HG03060 (cell line): ENCODE measurements around the gene POU4F3.

Experiments used
- ATAC-seq: cut with Tn5 transposase; IDR thresholded peaks from one replicate; pipeline ENCODE4 v1.9.1; 2021; ENCODE audit warnings: low read depth, moderate number of reproducible peaks; ENCODE audit not compliant: unreplicated experiment

The POU4F3 gene

GRCh38 chr5:146339715-146340259 is 1.1 kb downstream of the POU4F3 start:
- ATAC-seq: no peak

- no peak for ATAC-seq
These were observed 1.8 kb downstream of the POU4F3 start for GRCh38 chr5:146340260-146341081.

DNA sequence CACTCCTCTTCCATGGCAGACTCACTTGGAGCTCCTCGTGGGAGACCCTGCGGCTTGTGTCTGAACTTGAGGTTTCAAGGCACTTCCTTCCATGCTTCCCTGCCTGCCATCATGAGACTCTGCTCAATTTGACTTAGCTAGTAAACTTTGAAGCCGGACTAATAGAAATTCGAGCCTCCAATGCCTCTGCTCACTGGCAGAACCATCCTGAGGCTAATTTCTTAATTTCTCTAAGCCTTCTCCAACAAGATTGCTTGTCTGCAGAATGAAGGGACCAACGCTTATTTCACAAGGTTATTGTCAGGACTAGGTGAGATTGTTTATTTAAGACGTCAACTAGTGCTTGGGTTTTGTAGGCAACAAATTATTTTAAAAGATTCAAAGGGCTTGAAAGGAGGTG is 3.2 kb downstream of the POU4F3 start:
- ATAC-seq: no peak

GRCh38 chr5:146342519-146342881 is 3.9 kb downstream of the POU4F3 start:
- ATAC-seq: no peak

GRCh38 chr5:146342882-146343865 is 4.5 kb downstream of the POU4F3 start:
- no peak for ATAC-seq

GRCh38 chr5:146344155-146345118 is 5.8 kb downstream of the POU4F3 start:
- ATAC-seq: no peak

DNA sequence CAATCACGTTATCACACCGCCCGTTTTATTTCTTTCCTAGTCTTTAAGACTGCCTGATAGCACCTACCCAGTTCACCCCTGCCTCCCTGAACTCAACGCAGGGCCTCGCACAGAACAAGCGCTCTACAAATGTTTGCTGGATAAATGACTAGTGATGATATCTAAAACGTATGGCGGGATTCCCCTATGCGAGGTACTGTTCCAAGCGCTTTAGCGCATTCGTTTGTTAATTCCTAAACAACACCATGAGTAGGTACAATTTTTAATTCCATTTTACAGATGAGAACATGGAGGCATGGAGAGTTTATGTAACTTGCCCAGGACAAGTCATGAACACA is 6.6 kb downstream of the POU4F3 start:
- no peak for ATAC-seq

- ATAC-seq: no peak
These were observed 7.1 kb downstream of the POU4F3 start for GRCh38 chr5:146345578-146346366.

DNA sequence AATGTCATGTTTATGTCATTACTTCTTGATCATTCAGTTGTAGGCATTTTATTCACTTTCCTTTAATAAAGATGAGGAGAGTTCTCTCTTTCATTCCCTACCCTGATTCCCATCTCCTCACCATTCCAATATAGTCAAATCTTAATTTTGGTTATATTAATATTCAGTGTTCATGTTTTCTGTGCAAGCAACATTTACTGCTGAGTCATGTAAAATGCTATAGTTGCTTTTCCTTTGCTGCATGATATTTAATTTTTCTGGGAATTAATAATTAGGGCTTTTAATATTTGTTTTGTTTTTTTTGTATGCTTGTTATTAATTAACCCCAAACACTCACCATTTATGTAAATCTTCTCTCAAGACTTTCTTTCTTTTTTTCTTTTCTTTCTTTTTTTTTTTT is 18.5 kb downstream of the POU4F3 start:
- no peak for ATAC-seq

DNA sequence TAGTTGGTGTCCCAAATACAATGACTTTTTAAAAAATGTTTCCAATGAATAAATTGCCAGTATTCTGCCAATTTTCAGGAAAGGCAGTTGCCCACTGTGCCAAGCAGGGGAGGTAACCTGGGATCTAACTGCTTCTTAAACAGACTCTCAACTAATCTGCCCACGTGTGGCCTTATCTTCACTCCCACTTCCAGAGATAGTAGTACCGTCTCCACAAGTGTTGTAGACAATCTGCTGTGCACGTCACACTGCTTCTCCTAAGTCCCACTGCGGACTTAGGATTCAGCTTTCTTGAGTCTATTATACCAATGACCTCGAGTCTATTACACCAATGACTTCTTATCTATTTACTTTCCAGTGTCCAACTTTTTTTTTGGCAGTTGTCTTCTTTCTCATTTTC is 21.2 kb downstream of the POU4F3 start:
- ATAC-seq: no peak

- ATAC-seq: no peak
These were observed 24.7 kb downstream of the POU4F3 start for GRCh38 chr5:146363161-146363874.

DNA sequence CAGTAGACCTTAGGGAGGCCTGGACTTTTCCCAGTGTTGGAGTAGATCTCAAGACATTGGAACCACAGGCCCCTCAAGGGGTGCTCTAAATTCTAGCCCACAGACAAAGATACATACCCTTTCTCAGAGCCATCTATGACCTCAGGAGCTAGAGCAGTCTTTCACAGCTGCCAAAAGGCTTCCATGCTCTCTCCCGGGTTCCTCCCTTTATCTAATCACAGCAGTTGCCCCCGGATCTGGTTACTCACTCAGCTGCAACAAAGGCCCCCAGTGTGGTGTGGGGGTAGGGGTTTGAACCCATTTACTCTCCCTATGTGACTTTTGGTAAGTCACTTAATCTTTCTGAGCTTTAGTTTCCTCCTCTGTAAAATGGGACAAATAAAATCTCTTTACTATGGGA is 27.0 kb downstream of the POU4F3 start:
- ATAC-seq: no peak

GRCh38 chr5:146366904-146367303 is 28.3 kb downstream of the POU4F3 start:
- ATAC-seq: no peak

DNA sequence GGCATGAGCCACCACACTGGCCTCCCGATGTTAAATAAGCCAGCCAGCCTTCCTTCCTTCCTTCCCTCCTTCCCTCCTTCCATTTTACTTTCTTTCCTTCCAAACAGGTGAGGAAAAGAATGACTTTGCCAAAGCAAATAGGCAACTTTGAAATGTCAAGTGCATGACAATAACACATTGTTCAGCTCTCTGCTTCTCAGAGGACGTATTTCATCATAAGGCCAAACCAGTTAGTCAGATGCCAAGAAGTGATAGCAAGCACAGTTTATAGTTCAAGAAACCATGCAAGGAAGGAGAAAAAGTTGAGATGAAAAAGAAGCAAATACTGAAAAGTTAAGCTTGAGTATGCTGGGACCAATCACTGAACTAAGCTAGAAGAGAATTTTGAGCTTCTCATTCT is 29.5 kb downstream of the POU4F3 start:
- ATAC-seq: no peak

- ATAC-seq: no peak
These were observed 31.1 kb downstream of the POU4F3 start for GRCh38 chr5:146369691-146370090.

- ATAC-seq: no peak
These were observed 38.2 kb downstream of the POU4F3 start for GRCh38 chr5:146376821-146377220.

DNA sequence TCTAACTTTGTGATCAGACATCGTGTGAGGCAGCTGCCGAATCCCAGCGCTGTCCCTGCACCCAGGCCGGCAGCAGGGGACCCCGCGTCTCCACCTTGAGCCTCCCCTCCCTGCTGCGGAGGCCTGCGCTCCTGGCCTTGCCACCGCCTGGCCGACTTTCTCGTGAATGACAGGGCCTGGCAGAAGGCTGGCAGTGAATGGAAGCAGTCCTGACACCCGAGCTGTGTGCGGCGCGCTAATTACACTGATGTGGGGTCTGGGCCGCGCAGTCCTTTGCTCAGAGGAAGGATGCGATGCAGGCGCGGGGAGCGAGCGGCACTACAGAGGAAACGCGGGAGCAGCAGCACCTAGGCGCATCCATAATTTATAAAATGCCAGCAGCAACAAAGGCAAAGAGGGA is 40.3 kb downstream of the POU4F3 start:
- no peak for ATAC-seq

- no peak for ATAC-seq
These were observed 42.1 kb downstream of the POU4F3 start for GRCh38 chr5:146380714-146381113.

DNA sequence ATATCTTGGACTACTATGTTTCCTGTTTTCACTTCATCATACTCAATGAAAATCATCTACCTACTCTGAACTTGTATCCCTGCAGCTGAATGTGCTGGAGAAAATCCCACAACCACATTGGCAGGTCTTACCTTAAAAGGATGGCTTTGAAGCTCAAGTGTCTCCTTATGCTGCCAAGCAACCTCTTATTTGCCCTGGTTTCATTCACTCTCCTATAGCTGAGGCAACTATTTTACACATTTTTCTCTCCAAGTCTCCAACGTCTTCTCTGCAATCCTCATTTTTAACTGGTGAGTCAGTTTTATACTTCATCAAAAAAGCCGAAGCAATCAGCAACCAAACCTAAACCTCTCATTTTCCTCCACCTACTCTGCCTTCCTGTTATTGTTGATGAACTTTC is 49.7 kb downstream of the POU4F3 start:
- ATAC-seq: no peak
